Skin epidermis (tissue), 12 donors: Measurements from ENCODE around the gene AFG3L2.
"Not testable (repeated sequence)": the region's sequence is repeated elsewhere in the genome, so short reads cannot be mapped to it uniquely, and the experiment has no call there.

Experiments
- H3K27ac ChIP-seq, 21 experiments: fragments of 200-600 bp; sonication (generic) in 11 of 21; one replicate each; pipeline ENCODE4 v1.5.0; 2020; ENCODE audit warnings: mild to moderate bottlenecking in 3 of 21, inconsistent platforms in 2 of 21, moderate library complexity in 2 of 21
- H3K4me3 ChIP-seq, 7 experiments: fragments of 200-600 bp; sonication (generic) in 2 of 7; one replicate each; pipeline ENCODE4 v1.5.0; 2020; ENCODE audit warnings: inconsistent platforms in 2 of 7, mild to moderate bottlenecking in 2 of 7, moderate library complexity in 1 of 7

AFG3L2 gene

GRCh38 chr18:12399231-12399630, 22.2 kb upstream of the AFG3L2 start:
- no peak overlapping the region for H3K27ac ChIP-seq
- H3K4me3 ChIP-seq: no peak overlapping the region

GRCh38 chr18:12398625-12399024, 21.6 kb upstream of the AFG3L2 start:
- Histone ChIP-seq H3K4me3 (no peak overlapping the region), H3K27ac (no peak overlapping the region)

GRCh38 chr18:12397793-12398192, 20.8 kb upstream of the AFG3L2 start:
- Histone ChIP-seq H3K27ac (no peak overlapping the region), H3K4me3 (no peak overlapping the region)

GRCh38 chr18:12397254-12397653, 20.2 kb upstream of the AFG3L2 start:
- no peak overlapping the region for H3K27ac ChIP-seq
- no peak overlapping the region for H3K4me3 ChIP-seq

- H3K27ac ChIP-seq: no peak overlapping the region
- H3K4me3 ChIP-seq: no peak overlapping the region
These were observed 17.4 kb upstream of the AFG3L2 start for GRCh38 chr18:12394428-12394827.

- no peak overlapping the region for H3K27ac ChIP-seq
- H3K4me3 ChIP-seq: no peak overlapping the region
These were observed 17.0 kb upstream of the AFG3L2 start for GRCh38 chr18:12393998-12394397.

- no peak overlapping the region for H3K27ac ChIP-seq
These were observed 16.5 kb upstream of the AFG3L2 start for GRCh38 chr18:12393510-12393909.

GRCh38 chr18:12391487-12392165, 14.6 kb upstream of the AFG3L2 start:
- Histone ChIP-seq H3K27ac (no peak overlapping the region), H3K4me3 (no peak overlapping the region)

More at GRCh38 chr18:12393510-12393909, 16.5 kb upstream of the AFG3L2 start:
- no peak overlapping the region for H3K4me3 ChIP-seq

GRCh38 chr18:12388442-12388841, 11.4 kb upstream of the AFG3L2 start:
- H3K4me3 ChIP-seq: no peak overlapping the region
- no peak overlapping the region for H3K27ac ChIP-seq

- no peak overlapping the region for H3K27ac ChIP-seq
- H3K4me3 ChIP-seq: no peak overlapping the region
These were observed 7.2 kb upstream of the AFG3L2 start for GRCh38 chr18:12384261-12384660.

- H3K4me3 ChIP-seq, H3K27ac ChIP-seq: not testable (repeated sequence)
These were observed 6.7 kb upstream of the AFG3L2 start for GRCh38 chr18:12383759-12384158.

GRCh38 chr18:12382221-12382814, 5.3 kb upstream of the AFG3L2 start:
- H3K27ac ChIP-seq, H3K4me3 ChIP-seq: not testable (repeated sequence)

- Histone ChIP-seq H3K27ac (peak overlapping the region in 12 of 21 experiments; percentile 31 to 100 (median 74)), H3K4me3 (peak overlapping the region in 5 of 7 experiments; percentile 72 to 96 (median 89))
These were observed 1.2 kb upstream of the AFG3L2 start for GRCh38 chr18:12378198-12378558.

GRCh38 chr18:12377556-12378197, 650 bp upstream of the AFG3L2 start:
- Histone ChIP-seq H3K4me3 (peak overlapping the region; percentile 56 to 96 (median 78)), H3K27ac (peak overlapping the region in 17 of 21 experiments; percentile 31 to 100 (median 73))

GRCh38 chr18:12376034-12376753, 833 bp downstream of the AFG3L2 start:
- peak overlapping the region; percentile 91 to 100 (median 98) for H3K27ac ChIP-seq
- peak overlapping the region; percentile 56 to 96 (median 78) for H3K4me3 ChIP-seq

GRCh38 chr18:12374401-12374800, 2.6 kb downstream of the AFG3L2 start:
- H3K4me3 ChIP-seq: no peak overlapping the region
- no peak overlapping the region for H3K27ac ChIP-seq

GRCh38 chr18:12373771-12374116, 3.3 kb downstream of the AFG3L2 start:
- no peak overlapping the region for H3K27ac ChIP-seq
- no peak overlapping the region for H3K4me3 ChIP-seq

GRCh38 chr18:12373116-12373770, 3.8 kb downstream of the AFG3L2 start:
- Histone ChIP-seq H3K27ac (no peak overlapping the region), H3K4me3 (no peak overlapping the region)

GRCh38 chr18:12372406-12372805, 4.6 kb downstream of the AFG3L2 start:
- no peak overlapping the region for H3K4me3 ChIP-seq
- peak overlapping the region in 1 of 21 experiments; percentile 14 for H3K27ac ChIP-seq

- Histone ChIP-seq H3K4me3 (no peak overlapping the region), H3K27ac (no peak overlapping the region)
These were observed 5.4 kb downstream of the AFG3L2 start for GRCh38 chr18:12371590-12371989.
